GM18505 (cell line): ENCODE results near the gene ZBTB2.
"Not testable (repeated sequence)": the region's sequence is repeated elsewhere in the genome, so short reads cannot be mapped to it uniquely, and the experiment has no call there.

Experiments used
- ATAC-seq: cut with Tn5 transposase; IDR thresholded peaks from one replicate; pipeline ENCODE4 v1.9.1; 2021; ENCODE audit not compliant: unreplicated experiment
- POLR2A ChIP-seq: IDR thresholded peaks from 4 replicates; pipeline ENCODE4 v1.6.1; 2011; ENCODE audit warnings: borderline replicate concordance; ENCODE audit not compliant: insufficient read depth, insufficient read length; ENCODE audit errors: extremely low read depth

The ZBTB2 gene

DNA sequence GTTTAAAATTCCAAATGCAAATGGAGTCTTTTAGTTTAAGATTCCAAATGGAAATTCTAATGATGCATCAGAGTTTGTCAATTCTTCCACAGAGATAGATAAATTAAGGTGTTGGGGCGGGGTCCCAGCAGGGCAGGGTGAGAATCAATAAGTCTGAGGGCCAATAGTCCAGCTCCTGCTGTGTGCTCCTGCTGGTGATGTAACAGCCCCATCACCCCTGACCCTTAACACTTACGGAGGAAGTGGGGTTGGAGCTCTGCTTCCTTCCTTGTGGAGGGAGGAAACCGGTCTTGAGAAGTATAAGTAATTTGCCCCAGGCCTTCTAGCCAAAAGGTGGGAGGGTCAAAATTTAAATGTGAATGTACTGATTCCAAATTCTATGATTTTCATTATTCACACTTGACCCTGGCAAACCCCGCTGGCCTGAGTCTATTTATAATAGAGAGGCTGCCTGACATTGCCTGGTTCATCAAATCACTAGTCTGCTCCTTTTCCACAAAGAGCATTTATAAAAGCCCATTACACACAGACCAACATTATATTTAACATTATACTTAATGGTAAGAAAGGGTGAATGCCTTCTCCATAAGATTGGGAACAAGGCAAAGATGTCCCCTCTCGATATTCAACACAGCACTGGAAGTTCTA, 17.2 kb downstream of the ZBTB2 start:
- ATAC-seq, result no peak

DNA sequence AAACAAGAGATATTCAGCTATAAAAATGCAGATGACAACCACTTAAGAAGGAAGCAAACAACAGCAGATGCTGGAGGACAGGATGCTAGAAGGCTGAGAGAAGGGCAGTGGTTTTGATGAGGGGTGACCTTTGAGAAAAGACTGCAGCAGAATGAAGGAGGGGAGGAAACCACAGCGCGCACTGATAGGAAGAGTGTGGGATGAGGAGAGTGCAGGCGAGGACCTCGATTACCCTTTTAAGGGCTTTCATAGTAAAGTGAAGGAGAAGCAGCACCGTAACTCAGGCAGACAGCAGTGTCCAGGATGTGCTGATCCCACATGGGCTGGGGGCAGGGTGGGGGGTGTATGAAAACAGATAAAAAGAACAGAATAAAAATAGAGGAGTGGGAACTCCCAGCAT, 19.2 kb downstream of the ZBTB2 start:
- no peak for ATAC-seq
- TF ChIP-seq POLR2A, result no peak

More for the DNA sequence above, 17.2 kb downstream of the ZBTB2 start:
- no peak for TF ChIP-seq POLR2A

DNA sequence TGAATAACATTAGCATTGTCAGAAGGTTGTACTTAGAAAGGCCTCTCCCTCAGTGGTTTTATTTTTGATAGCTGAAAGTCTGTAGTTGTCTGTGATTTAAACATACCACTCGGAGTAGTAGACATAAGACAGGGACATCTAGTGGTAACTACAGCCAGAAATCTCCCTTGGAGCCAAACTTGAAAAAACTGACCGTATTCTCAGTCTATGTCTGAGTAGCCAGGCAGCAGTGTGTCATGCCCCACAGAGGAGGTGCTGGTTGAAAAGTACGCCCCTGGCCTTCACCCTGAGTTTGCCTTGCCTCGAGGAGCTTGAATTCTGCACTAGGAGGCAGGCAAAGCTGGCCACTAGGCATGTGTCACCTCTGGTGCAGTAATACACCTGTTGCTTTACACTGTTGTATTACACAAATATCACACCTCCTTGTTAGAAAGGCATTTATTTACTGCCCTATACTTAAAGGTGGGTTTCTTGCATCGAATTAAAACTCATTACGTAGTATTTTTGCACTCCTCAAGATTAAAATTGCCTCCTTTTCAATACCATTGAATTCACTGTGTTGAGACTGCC, 20.8 kb downstream of the ZBTB2 start:
- no peak for ATAC-seq

DNA sequence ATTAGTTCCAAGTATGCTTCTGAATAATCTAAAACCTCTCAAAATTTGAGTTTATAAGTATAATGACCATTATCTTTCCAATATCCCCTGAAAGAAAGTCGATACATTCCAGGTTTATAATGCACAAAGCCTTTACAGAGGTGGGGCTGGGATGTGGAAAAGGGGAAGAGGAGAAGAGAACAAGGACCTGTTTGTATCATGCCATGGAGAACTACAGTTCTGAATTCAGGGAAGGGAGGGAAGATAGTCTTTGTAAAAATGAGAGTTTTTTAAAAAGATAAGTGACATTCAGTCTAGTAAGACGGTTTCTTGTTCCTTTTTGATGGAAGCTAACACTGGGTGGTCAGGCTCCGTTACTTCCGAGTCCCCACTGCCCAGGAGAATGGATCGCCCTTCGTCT, 26.1 kb downstream of the ZBTB2 start:
- ATAC-seq, result no peak
- TF ChIP-seq POLR2A, result no peak

More for the DNA sequence above, 20.8 kb downstream of the ZBTB2 start:
- TF ChIP-seq POLR2A, result no peak

DNA sequence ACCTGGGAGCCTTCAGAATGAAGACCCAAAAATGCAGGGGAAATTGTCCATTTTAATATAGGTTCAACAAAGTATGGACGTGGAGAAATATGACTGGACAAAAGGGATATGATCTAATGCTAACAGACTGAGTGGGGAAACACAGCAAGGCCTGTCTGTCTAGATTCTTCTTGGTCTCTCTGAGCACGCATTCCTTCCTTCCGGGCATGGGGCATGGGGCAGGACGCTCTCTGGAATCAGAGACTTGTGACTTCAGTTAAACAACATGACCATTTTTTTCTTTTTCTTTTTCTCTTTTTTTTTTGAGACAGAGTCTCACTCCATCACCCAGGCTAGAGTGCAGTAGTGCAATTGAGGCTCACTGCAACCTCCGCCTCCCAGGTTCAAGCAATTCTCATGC, 31.9 kb downstream of the ZBTB2 start:
- TF ChIP-seq POLR2A, result no peak
- ATAC-seq, result no peak

DNA sequence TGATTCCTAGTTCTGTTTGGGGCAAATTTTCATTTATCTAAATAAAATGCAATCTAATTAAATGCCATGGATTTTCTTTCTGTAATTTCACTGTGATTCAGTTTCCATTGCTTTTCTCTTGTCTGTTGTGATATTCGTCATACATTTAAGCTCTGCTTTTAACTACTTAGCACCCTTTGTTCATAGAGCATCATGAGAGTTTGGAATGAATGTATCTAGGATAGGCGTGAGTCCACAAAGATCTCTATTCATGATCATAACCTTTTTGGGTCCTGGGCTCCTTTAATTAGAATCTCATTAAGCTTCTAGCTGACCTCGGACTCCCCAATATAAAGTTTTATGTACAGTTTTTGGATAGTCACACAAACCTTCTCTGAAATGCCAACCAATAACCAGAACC, 32.9 kb downstream of the ZBTB2 start:
- TF ChIP-seq POLR2A, result no peak
- ATAC-seq, result no peak

DNA sequence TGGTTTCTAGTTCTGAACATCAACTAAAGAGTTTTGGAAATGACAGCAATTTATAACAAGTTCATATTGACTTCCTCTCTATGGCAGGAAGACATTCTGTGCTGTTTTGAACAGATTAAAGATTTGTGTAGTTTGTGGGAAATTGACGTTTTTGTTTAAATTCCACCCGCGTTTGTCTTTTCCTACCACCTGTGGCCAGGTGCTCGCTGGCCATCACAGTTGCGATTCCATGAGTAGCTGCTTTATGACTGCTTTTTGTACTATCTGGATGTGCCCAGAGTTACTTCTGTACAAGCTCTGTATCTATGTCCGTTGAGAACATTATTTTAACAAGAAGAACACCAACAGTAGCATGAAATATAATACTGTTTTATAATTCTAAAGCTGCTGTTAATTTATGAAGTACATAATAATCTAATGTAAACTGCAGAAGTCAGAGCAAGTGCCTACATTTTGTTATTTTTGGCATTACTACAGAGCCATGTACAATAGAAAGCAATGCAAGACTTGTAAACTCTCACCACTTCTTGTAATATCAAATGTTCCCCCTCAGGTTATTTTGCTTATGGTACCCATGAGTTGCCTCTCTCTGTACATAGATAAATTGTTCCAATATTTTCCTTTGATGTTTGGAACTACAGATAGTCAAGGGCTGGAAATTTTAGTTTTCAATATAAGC, 33.5 kb downstream of the ZBTB2 start:
- no peak for TF ChIP-seq POLR2A
- ATAC-seq, result no peak

DNA sequence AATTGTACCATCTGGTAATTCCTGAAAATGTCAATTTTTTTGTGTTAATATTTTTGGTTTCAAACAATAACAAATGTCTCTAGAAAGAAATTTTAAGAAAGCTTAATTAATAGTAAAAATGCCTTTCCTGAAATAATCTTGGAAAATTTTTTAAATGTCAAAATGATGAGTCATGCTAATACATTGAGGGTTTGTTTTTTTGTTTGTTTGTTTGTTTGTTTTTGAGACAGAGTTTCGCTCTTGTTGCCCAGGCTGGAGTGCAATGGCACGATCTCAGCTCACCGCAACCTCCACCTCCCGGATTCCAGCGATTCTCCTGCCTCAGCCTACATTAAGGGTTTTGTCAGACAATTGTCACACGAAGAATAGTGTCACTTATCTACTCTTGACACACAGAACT, 34.4 kb downstream of the ZBTB2 start:
- not testable (repeated sequence) for ATAC-seq

DNA sequence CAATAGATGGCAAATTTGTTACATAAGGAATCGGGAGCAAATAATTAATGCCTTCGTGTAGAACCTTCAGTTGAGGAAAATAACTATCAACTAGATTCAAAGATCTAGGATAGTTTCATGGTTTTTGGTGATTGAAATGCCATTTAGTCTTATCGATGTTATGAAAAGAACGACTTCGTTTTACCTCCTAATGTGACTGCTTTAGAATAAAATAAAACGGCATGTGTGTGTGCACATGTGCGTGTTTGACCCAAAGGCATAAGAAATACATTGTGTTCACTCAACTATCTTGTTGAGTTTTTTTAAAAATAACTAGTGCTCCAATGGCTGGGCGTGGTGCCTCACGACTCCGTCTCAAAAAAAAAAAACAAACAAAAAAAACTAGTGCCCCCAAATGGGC, 37.6 kb downstream of the ZBTB2 start:
- no peak for ATAC-seq
- TF ChIP-seq POLR2A, result no peak

DNA sequence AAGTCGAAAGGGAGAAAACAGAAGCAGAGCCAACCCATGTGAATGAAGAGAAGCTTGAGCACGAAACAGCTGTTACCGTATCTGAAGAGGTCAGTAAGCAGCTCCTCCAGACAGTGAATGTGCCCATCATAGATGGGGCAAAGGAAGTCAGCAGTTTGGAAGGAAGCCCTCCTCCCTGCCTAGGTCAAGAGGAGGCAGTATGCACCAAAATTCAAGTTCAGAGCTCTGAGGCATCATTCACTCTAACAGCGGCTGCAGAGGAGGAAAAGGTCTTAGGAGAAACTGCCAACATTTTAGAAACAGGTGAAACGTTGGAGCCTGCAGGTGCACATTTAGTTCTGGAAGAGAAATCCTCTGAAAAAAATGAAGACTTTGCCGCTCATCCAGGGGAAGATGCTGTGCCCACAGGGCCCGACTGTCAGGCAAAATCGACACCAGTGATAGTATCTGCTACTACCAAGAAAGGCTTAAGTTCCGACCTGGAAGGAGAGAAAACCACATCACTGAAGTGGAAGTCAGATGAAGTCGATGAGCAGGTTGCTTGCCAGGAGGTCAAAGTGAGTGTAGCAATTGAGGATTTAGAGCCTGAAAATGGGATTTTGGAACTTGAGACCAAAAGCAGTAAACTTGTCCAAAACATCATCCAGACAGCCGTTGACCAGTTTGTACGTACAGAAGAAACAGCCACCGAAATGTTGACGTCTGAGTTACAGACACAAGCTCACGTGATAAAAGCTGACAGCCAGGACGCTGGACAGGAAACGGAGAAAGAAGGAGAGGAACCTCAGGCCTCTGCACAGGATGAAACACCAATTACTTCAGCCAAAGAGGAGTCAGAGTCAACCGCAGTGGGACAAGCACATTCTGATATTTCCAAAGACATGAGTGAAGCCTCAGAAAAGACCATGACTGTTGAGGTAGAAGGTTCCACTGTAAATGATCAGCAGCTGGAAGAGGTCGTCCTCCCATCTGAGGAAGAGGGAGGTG, 38.7 kb downstream of the ZBTB2 start:
- TF ChIP-seq POLR2A, result no peak
- ATAC-seq, result no peak

DNA sequence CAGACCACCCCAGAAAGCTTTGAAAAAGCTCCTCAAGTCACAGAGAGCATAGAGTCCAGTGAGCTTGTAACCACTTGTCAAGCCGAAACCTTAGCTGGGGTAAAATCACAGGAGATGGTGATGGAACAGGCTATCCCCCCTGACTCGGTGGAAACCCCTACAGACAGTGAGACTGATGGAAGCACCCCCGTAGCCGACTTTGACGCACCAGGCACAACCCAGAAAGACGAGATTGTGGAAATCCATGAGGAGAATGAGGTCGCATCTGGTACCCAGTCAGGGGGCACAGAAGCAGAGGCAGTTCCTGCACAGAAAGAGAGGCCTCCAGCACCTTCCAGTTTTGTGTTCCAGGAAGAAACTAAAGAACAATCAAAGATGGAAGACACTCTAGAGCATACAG, 39.6 kb downstream of the ZBTB2 start:
- ATAC-seq, result no peak
- no peak for TF ChIP-seq POLR2A

DNA sequence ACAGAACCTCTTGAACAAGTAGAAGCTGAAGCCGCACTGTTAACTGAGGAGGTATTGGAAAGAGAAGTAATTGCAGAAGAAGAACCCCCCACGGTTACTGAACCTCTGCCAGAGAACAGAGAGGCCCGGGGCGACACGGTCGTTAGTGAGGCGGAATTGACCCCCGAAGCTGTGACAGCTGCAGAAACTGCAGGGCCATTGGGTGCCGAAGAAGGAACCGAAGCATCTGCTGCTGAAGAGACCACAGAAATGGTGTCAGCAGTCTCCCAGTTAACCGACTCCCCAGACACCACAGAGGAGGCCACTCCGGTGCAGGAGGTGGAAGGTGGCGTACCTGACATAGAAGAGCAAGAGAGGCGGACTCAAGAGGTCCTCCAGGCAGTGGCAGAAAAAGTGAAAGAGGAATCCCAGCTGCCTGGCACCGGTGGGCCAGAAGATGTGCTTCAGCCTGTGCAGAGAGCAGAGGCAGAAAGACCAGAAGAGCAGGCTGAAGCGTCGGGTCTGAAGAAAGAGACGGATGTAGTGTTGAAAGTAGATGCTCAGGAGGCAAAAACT, 40.1 kb downstream of the ZBTB2 start:
- ATAC-seq, result no peak
- TF ChIP-seq POLR2A, result no peak
